GM12892 (cell line): ENCODE measurements around the gene ADAMTS3.

Experiments used
- DNase-seq: peaks from one replicate; pipeline ENCODE4 v3.0.0; 2011; ENCODE audit not compliant: insufficient read length
- FAIRE-seq: peaks from 2 replicates; lab custom pipeline; 2011; peaks lifted over from hg19 to GRCh38; lab: Jason Lieb, UNC
- POLR2A ChIP-seq: IDR thresholded peaks from 2 replicates; pipeline ENCODE4 v1.6.1; 2011; ENCODE audit warnings: low read depth, low read length, control low read depth
- POLR2AphosphoS5 ChIP-seq: IDR thresholded peaks from 2 replicates; pipeline ENCODE4 v1.6.1; 2011; ENCODE audit warnings: low read depth, low read length, control low read depth
- TAF1 ChIP-seq: IDR thresholded peaks from 2 replicates; pipeline ENCODE4 v1.6.1; 2011; ENCODE audit warnings: low read depth, mild to moderate bottlenecking, control low read depth, low read length, borderline replicate concordance

The ADAMTS3 gene

GRCh38 chr4:72295966-72296557, 273.0 kb downstream of the ADAMTS3 start:
- no peak for FAIRE-seq
- no peak for DNase-seq
- TF ChIP-seq POLR2A: no peak
- no peak for TF ChIP-seq TAF1
- no peak for TF ChIP-seq POLR2AphosphoS5

DNA sequence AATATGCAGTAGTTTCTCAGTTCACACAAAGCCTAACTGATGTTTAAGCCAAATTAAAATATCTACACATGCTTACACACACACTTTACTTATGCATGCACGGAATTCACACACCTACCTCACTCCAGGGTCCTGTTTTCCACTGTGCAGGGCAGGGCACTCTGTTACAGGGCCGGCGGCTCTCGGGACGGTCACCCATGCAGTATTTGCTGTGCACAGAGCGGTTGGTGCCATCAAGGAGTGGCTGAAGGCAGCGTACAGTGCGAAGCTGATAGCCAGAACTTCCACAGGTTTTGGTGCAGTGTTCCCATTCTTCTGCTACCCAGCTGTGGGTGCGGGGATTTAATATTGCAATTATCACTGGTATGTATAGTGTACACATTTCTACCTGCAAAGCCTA, 278.3 kb downstream of the ADAMTS3 start:
- no peak for DNase-seq
- FAIRE-seq: no peak
- TF ChIP-seq POLR2A (no peak), POLR2AphosphoS5 (no peak), TAF1 (no peak)

DNA sequence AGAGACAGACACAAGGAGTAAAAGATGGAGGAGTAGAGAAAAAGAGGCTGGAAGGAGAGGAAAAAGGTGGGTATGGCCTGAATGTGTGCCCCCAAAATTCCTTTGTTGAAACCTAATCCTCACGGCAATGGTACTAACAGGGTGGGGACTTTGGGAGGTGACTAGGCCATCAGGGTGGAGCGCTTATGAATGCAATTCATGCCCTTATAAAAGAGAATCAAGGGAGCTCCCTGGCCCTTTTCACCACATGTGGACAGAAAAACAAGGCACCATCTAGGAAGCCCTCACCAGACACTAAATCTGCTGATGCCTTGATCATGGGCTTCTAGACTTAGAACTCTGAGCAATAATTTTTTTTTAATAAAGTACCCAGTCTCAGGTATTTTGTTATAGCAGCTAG, 282.1 kb downstream of the ADAMTS3 start:
- TF ChIP-seq TAF1 (no peak), POLR2A (no peak), POLR2AphosphoS5 (no peak)
- FAIRE-seq: no peak
- no peak for DNase-seq

- no peak for FAIRE-seq
- no peak for DNase-seq
These were observed 282.8 kb downstream of the ADAMTS3 start for GRCh38 chr4:72286185-72286584.

DNA sequence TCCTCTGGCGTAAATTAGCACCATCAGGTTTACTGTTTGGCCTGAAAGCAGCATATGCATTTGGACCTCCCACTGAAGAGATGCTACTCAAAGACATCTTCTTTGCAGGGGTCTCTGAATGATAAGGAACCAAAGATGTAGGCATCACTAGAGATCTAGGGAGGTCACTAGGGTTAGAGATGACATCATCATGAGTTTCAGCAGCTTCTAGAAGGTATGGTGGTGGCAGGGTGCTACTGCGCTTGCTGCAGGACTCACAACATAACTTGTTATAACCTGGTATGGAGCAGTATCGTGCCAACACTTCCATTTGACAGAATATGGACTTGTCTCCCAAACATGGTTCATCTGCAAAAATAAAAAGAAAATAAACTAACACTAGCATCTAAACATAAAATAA, 285.7 kb downstream of the ADAMTS3 start:
- FAIRE-seq: peak; percentile 36
- no peak for TF ChIP-seq POLR2A
- no peak for TF ChIP-seq POLR2AphosphoS5
- TF ChIP-seq TAF1: no peak
- DNase-seq: no peak

More at GRCh38 chr4:72286185-72286584, 282.8 kb downstream of the ADAMTS3 start:
- TF ChIP-seq TAF1: no peak
- TF ChIP-seq POLR2AphosphoS5: no peak
- TF ChIP-seq POLR2A: no peak

- TF ChIP-seq POLR2AphosphoS5 (no peak), TAF1 (no peak), POLR2A (no peak)
- FAIRE-seq (no peak), DNase-seq (no peak)
These were observed 288.8 kb downstream of the ADAMTS3 start for GRCh38 chr4:72280252-72280651.

DNA sequence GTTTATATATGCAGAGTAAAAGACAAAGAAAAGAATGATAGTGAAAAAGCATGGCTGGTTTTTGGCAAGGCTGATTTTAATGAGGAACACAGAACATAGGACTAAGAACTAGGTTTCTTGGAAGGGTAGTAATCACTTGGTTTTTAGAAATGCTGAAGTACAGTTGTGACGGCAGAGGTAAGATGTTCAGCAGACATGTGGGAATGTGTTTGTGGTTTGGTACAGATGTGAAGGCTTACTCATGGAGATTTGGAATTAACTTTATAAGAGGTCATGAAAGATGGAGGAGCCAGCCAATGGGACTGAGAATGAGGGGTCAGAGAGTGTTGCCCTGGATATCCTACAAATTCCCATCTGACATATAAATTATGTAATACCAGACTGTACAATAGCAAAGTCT, 293.6 kb downstream of the ADAMTS3 start:
- TF ChIP-seq POLR2AphosphoS5 (no peak), TAF1 (no peak), POLR2A (no peak)
- FAIRE-seq (no peak), DNase-seq (no peak)

- no peak for FAIRE-seq
- DNase-seq: no peak
- no peak for TF ChIP-seq POLR2A
- TF ChIP-seq TAF1: no peak
- TF ChIP-seq POLR2AphosphoS5: no peak
These were observed 294.8 kb downstream of the ADAMTS3 start for GRCh38 chr4:72274251-72274650.

GRCh38 chr4:72255269-72255668, 313.8 kb downstream of the ADAMTS3 start:
- no peak for FAIRE-seq
- TF ChIP-seq POLR2AphosphoS5: no peak
- no peak for TF ChIP-seq POLR2A
- TF ChIP-seq TAF1: no peak
- DNase-seq: no peak

- TF ChIP-seq TAF1 (no peak), POLR2AphosphoS5 (no peak), POLR2A (no peak)
- no peak for FAIRE-seq
- no peak for DNase-seq
These were observed 325.4 kb downstream of the ADAMTS3 start for GRCh38 chr4:72243641-72244040.

GRCh38 chr4:72239487-72240116, 329.4 kb downstream of the ADAMTS3 start:
- TF ChIP-seq POLR2AphosphoS5: no peak
- no peak for TF ChIP-seq TAF1
- TF ChIP-seq POLR2A: no peak
- FAIRE-seq: no peak
- DNase-seq: no peak
